ENCODE results near the gene B9D2. TPM values are rescaled to one million over a fixed set of nuclear protein-coding genes. Genes with fewer than 3 reads are reported as not detected.

Gene B9D2
- total RNA-seq, 1 experiment from 2014 or later: 2.6 TPM

- in situ Hi-C loops (cut with HindIII; ENCODE audit: low pct_unique_long_range_greater_than_20kb, low sequenced_read_pairs): no loop called here
- no peak for DNase-seq (ENCODE audit: low read depth, low spot score)
These were observed 55.9 kb downstream of the B9D2 start for GRCh38 chr19:41307954-41308449.

GRCh38 chr19:41307090-41307875 is 56.7 kb downstream of the B9D2 start:
- no peak for DNase-seq (ENCODE audit: low read depth, low spot score)
- in situ Hi-C loops (cut with HindIII; ENCODE audit: low pct_unique_long_range_greater_than_20kb, low sequenced_read_pairs): no loop called here

- DNase-seq (ENCODE audit: low read depth, low spot score): no peak
- in situ Hi-C loops (cut with HindIII; ENCODE audit: low pct_unique_long_range_greater_than_20kb, low sequenced_read_pairs): no loop called here
These were observed 57.8 kb downstream of the B9D2 start for GRCh38 chr19:41305927-41306793.

- DNase-seq (ENCODE audit: low read depth, low spot score): no peak
- in situ Hi-C loops (cut with HindIII; ENCODE audit: low pct_unique_long_range_greater_than_20kb, low sequenced_read_pairs): no loop called here
These were observed 59.1 kb downstream of the B9D2 start for GRCh38 chr19:41304706-41305483.

Other genes with a start within 250 kb of the B9D2 start
- not detected in 2 replicates for gene CYP2F1, start 249.7 kb downstream of the B9D2 start, total RNA-seq (2014; rRNA removed; shearing (Covaris generic))
- not detected in 2 replicates for gene CYP2S1, start 170.9 kb downstream of the B9D2 start, total RNA-seq (2014; rRNA removed; shearing (Covaris generic))
- gene AXL, start 144.9 kb downstream of the B9D2 start, total RNA-seq (2014; rRNA removed; shearing (Covaris generic)): 0.03 TPM in 1 of 2 replicates, not detected in the other
- gene HNRNPUL1, start 99.8 kb downstream of the B9D2 start, total RNA-seq (2014; rRNA removed; shearing (Covaris generic)): 56.4 and 59.7 TPM in 2 replicates
- gene CCDC97, start 54.0 kb downstream of the B9D2 start, total RNA-seq (2014; rRNA removed; shearing (Covaris generic)): 6.9 and 9.8 TPM in 2 replicates
- gene TGFB1, start 10.2 kb downstream of the B9D2 start, total RNA-seq (2014; rRNA removed; shearing (Covaris generic)): 4.3 and 5.5 TPM in 2 replicates
- gene TMEM91, start 12.4 kb upstream of the B9D2 start, total RNA-seq (2014; rRNA removed; shearing (Covaris generic)): 0.26 TPM in 1 of 2 replicates, not detected in the other
- 39.1 and 39.3 TPM in 2 replicates for gene EXOSC5, start 33.2 kb upstream of the B9D2 start, total RNA-seq (2014; rRNA removed; shearing (Covaris generic))
- 45.3 and 52.0 TPM in 2 replicates for gene BCKDHA, start 33.7 kb upstream of the B9D2 start, total RNA-seq (2014; rRNA removed; shearing (Covaris generic))
- gene B3GNT8, start 63.2 kb upstream of the B9D2 start, total RNA-seq (2014; rRNA removed; shearing (Covaris generic)): not detected in 2 replicates
- 34.7 and 37.6 TPM in 2 replicates for gene DMAC2, start 75.8 kb upstream of the B9D2 start, total RNA-seq (2014; rRNA removed; shearing (Covaris generic))
- gene ERICH4, start 79.0 kb upstream of the B9D2 start, total RNA-seq (2014; rRNA removed; shearing (Covaris generic)): not detected in 2 replicates
- gene CEACAM21, start 212.0 kb upstream of the B9D2 start, total RNA-seq (2014; rRNA removed; shearing (Covaris generic)): 0.21 TPM in 1 of 2 replicates, not detected in the other

All from SK-MEL-5 (cell line).